Stimulated activated naive CD8-positive, alpha-beta T cell treated with anti-CD3 and anti-CD28 coated beads, Interleukin-15, Interleukin-2, amounts not matched to agents 100 U/mL and 50 U/mL, for 24 hours (primary cell): ENCODE measurements around the gene TTC32.
"Not testable (repeated sequence)": the region's sequence is repeated elsewhere in the genome, so short reads cannot be mapped to it uniquely, and the experiment has no call there.

Experiments used
- ATAC-seq: fragments of 150-1000 bp; cut with Tn5 transposase; one replicate; pipeline ENCODE4 v1.10.0; 2021
- DNase-seq: peaks from one replicate; pipeline ENCODE4 v3.0.0; 2021

TTC32 gene

GRCh38 chr2:19899985-19900930 is 1.5 kb downstream of the TTC32 start:
- peak; percentile 7 for ATAC-seq
- peak; percentile 21 for DNase-seq

DNA sequence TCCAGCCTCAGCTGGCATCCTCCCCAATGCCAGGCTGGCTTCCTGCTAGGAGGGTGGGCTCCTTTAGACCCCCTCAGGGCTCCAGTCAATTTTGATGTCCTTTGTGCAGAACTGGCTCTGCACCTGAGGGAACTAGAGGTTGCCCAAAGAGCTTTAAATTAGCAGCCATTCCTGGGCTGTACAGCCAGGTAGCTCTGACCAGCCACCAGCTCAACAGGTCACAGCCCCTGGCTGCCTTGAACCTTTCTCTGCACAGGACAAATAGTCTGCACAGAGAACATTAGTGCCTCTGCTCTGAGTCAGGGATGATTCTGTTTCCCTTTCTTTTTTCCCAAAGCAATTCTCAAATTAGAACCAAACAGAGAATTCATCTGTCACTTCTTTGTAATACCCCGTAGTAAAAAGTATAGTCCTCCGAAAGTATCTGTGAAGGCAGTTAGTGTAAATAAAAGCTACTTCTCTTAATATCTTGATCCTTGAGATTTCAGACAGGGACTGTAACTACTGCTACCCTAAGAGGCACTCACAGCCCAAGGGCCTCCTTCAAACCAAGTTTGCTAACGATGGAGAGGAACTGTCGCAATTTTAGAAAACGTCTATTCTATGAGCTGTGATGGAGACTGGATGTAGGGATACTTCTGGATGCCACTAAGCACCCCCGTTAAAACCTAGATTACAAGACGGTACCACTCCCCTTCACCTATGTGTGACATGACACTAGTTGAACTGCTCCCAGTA is 3.0 kb downstream of the TTC32 start:
- no peak for ATAC-seq
- DNase-seq = no peak

GRCh38 chr2:19897623-19898245 is 4.0 kb downstream of the TTC32 start:
- no peak for DNase-seq
- no peak for ATAC-seq

- ATAC-seq = peak; percentile 35
- no peak for DNase-seq
Measured at GRCh38 chr2:19895535-19895934, 6.2 kb downstream of the TTC32 start.

GRCh38 chr2:19894134-19894792 is 7.5 kb downstream of the TTC32 start:
- no peak for DNase-seq
- no peak for ATAC-seq

DNA sequence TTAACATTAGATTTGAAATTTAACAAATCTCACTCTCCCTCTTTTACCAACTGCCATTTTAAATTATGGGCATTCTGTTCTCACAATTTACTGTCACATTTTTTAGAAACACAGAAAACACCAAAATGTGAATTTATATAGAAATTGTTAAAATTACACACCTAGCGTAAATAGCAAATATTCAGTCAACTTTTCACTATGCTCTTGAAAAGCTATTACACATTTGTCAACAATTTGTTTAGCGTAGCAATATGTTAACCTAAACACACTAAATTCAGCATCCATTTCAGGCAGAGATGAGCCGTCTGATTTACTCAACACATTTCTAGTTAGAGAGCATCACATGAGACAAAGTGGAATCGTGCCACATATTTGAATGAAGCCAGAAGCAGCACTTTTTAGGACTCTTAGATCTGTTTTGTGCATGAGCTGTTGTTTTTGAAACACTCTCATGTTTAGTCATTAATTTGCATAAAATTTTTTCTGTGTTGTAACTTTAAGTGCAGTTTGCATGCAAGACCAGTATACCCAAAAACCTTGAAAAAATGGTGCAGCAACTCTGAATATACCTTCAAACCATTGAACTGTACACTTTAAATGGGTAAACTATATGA is 8.2 kb downstream of the TTC32 start:
- ATAC-seq = no peak
- DNase-seq = no peak

GRCh38 chr2:19891971-19892370 is 9.8 kb downstream of the TTC32 start:
- DNase-seq (peak; percentile 21), ATAC-seq (peak; percentile 59)

- ATAC-seq (no peak), DNase-seq (no peak)
Measured at GRCh38 chr2:19890104-19890503, 11.7 kb downstream of the TTC32 start.

GRCh38 chr2:19888831-19889230 is 13.0 kb downstream of the TTC32 start:
- no peak for ATAC-seq
- DNase-seq = no peak

DNA sequence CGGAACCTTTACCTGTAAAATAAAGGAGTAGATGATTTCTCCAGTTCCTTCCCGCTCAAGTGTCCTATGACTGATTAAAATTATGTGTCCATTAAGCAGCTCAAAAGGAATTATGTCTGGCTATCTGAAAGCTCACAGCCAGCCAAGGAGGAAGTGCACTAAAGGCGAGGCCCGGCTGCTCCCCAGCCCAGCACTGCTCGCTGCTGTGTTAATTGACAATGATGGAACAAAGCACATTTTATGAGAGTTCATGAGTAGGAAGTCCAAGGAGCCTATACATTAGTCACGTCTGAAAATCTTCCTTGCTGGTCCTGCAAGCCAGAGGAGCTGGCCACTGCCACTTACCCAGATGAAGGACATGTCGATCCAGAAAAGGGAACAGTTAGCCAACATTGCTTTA is 14.3 kb downstream of the TTC32 start:
- DNase-seq (no peak), ATAC-seq (no peak)

- DNase-seq (no peak), ATAC-seq (no peak)
Measured at GRCh38 chr2:19886261-19886660, 15.5 kb downstream of the TTC32 start.

DNA sequence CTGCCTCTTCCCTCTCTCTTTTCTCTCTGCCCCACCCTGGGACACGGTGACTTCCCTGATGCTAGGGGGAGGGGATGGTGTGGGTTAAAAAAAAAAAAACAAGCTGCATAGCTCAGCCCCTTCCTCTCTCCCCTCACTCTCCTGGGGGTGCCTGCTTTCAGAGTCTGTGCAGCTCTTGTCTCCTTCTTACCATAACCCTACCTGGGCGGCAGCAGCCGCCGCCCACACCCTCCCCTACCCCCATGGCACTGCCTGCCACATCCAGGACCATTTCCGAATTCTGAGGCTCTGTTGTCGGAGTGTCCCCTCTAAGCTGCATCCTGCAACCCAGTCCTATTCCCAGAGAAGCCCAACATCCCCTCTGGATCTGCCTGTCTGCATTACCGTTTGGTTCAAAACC is 16.0 kb downstream of the TTC32 start:
- DNase-seq = no peak
- ATAC-seq = no peak

- no peak for DNase-seq
- no peak for ATAC-seq
Measured at GRCh38 chr2:19883971-19884720, 17.6 kb downstream of the TTC32 start.

DNA sequence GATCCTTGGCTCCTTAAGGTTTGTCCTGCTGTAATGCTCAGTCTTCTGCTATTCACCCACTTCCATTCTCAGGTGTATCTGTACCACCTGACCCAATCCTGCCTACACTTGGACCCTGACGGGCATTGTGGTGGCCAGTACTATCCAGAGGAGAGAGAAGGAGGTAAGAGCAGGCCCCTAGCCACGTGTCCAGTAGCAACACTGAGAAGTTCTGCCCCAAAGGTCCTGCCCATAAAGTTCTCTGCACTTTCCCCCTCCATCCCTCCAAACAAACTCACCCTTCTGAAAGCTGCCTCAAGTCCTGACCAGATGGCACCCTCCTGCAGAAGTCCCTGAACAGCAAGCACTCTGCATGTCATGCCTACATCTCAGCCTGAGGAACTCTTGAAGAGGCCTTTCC is 18.3 kb downstream of the TTC32 start:
- no peak for ATAC-seq
- DNase-seq = no peak

- no peak for ATAC-seq
Measured at GRCh38 chr2:19882286-19882685, 19.5 kb downstream of the TTC32 start.

GRCh38 chr2:19881908-19882265 is 19.9 kb downstream of the TTC32 start:
- DNase-seq = no peak
- ATAC-seq = no peak

More at GRCh38 chr2:19882286-19882685, 19.5 kb downstream of the TTC32 start:
- DNase-seq = no peak

- DNase-seq (no peak), ATAC-seq (no peak)
Measured at GRCh38 chr2:19881221-19881907, 20.4 kb downstream of the TTC32 start.

DNA sequence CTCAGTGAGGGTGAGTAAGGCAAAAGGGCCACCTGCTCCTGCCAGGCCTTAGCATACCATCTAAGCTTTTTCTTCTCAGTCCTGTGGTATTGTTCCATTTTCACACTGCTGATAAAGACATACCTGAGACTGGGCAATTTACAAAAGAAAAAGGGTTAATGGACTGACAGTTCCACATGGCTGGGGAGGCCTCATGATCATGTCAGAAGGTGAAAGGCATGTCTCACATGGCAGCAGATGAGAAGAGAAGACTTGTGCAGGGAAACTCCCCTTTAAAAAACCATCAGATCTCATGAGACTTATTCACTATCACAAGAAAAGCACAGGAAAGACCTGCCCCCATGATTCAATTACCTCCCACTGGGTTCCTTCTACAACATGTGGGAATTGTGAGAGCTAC is 21.6 kb downstream of the TTC32 start:
- not testable (repeated sequence) for ATAC-seq

DNA sequence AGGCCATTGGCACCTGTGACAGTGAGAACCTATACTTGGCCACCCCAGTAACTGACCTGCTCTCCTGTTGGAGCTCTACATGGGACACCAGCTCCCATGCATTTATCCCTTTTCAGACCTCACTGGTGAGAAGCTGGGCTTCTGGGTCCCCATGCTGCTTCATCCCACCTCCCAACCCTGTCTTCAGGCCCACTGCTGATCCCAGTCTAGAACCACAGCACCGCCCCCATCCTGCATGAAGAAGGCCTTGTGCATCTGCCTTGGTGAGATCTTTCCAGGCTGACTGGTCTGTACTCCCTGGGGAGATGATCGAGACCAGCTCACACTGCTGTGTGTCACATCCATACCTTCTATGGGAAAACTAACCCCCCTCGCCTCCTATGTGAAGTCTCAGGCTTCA is 22.7 kb downstream of the TTC32 start:
- no peak for ATAC-seq
- no peak for DNase-seq

More for the DNA sequence above, 21.6 kb downstream of the TTC32 start:
- not testable (repeated sequence) for DNase-seq

- ATAC-seq (no peak), DNase-seq (no peak)
Measured at GRCh38 chr2:19878268-19879046, 23.3 kb downstream of the TTC32 start.
